BJ (cell line): ENCODE results near the gene PGLYRP4. TPM values are rescaled to one million over a fixed set of nuclear protein-coding genes. Genes with fewer than 3 reads are reported as not detected.

Experiments
- CTCF ChIA-PET: fragments of 350-600 bp; formaldehyde crosslinking; extraction: SDS; loops from one replicate; lab custom pipeline; 2021; ENCODE audit warnings: antibody characterized with exemption, inconsistent platforms; lab: Yijun Ruan, JAX
- POLR2A ChIA-PET: fragments of 300-600 bp; sonication (Branson Sonifier 250); formaldehyde crosslinking; extraction: SDS; loops from one replicate; lab custom pipeline; 2021; ENCODE audit warnings: antibody characterized with exemption; lab: Charles Lee
- DNase-seq: peaks from one replicate; pipeline ENCODE4 v3.0.0-alpha.2; 2011; ENCODE audit warnings: low read depth
- H3K27me3 ChIP-seq: 2 replicates; pipeline ENCODE4 v1.6.0; 2011; ENCODE audit warnings: low read length; ENCODE audit not compliant: control insufficient read depth, insufficient read depth
- H3K36me3 ChIP-seq: 2 replicates; pipeline ENCODE4 v1.5.1; 2011; ENCODE audit warnings: low read length; ENCODE audit not compliant: control insufficient read depth, insufficient read depth
- H3K4me3 ChIP-seq: 2 replicates; pipeline ENCODE4 v1.5.1; 2011; ENCODE audit warnings: low read depth, mild to moderate bottlenecking, control low read depth, low read length
- polyA plus RNA-seq: library from polyadenylated mRNA; depleted of rRNA; stranded (reverse); fragments of >200 nt; gene quantifications from 2 replicates; pipeline ENCODE4 v1.2.3, GENCODE V29; 2011
- TF ChIP-seq, protein P1 (sequence below): IDR thresholded peaks from 2 replicates; pipeline ENCODE4 v1.5.1; 2011; ENCODE audit warnings: low read depth, mild to moderate bottlenecking, control low read depth, inconsistent platforms, low read length, moderate library complexity; ENCODE audit not compliant: insufficient read depth

PGLYRP4 gene
- polyA plus RNA-seq, 1 experiment: not detected

DNA sequence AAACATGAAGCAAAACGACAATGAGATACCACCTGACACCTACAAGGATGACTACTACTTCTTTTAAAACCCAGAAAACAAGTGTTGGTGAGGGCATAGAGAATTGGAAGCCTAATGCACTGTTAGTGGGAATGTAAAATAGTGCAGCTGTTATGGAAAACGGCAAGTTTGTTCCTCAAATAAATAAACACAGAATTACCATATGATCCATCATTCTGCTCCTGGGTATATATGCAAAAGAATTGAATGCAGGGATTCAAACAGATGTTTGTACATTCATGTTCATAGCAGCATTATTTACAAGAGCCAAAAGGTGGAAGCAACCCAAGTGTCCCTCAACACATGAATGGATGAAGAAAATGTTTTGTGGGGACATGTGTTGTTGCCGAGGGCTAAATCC lies 43.6 kb upstream of the PGLYRP4 start:
- Histone ChIP-seq H3K4me3 (no peak overlapping the region), H3K36me3 (no peaks in the 10 kb centered on the region), H3K27me3 (no peaks in the 10 kb centered on the region)
- CTCF ChIA-PET: interaction anchor here (1.3 kb wide), 1 partner anchor 103 kb away, joined by 3 read pairs; no protein-coding TSS in a partner anchor
- POLR2A ChIA-PET: no interaction called here
- TF ChIP-seq, protein P1, sequence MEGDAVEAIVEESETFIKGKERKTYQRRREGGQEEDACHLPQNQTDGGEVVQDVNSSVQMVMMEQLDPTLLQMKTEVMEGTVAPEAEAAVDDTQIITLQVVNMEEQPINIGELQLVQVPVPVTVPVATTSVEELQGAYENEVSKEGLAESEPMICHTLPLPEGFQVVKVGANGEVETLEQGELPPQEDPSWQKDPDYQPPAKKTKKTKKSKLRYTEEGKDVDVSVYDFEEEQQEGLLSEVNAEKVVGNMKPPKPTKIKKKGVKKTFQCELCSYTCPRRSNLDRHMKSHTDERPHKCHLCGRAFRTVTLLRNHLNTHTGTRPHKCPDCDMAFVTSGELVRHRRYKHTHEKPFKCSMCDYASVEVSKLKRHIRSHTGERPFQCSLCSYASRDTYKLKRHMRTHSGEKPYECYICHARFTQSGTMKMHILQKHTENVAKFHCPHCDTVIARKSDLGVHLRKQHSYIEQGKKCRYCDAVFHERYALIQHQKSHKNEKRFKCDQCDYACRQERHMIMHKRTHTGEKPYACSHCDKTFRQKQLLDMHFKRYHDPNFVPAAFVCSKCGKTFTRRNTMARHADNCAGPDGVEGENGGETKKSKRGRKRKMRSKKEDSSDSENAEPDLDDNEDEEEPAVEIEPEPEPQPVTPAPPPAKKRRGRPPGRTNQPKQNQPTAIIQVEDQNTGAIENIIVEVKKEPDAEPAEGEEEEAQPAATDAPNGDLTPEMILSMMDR: no peak
- no peak for DNase-seq

DNA sequence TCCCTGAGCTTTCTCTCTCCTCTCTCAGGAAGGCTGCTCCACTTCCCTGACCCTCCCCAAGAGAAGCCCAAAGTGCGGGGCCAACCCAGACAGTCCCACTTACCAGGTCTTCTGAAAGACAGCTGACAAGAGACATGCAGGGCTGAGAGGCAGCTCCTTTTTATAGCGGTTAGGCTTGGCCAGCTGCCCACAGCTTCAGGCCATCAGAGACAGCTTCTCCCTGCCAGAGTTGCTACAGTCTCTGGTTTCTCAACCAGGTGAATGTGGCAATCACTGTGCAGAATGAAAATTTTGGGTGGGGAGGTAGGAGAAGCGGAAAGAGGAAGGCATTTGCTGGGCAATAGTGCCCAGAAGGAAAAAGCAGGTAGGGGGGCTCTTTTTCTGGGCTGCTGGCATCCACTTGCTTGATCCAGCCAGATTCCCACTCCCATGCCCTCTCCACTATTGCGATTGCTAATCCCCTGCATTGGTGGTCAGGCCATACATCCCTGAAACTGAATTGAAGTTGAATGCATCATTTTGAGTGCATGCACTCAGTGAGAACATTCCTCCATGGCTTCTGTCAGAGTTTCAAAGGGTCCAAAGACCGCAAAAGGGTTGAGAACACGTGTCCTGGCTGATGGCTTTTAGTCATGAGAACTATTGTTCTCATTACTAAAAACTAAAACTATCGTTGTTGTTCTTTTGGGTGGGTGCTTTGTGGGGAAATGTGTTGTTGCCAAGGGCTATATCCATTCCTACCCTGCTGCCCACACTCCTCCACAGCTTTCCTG lies 42.5 kb upstream of the PGLYRP4 start, which contains the start of gene S100A8:
TSS of gene S100A8 (minus strand) at position 136 of the 773 bp plus-strand sequence. CDS start 538 bp downstream, outside the sequence.
- Histone ChIP-seq H3K36me3 (no peaks in the 10 kb centered on the region), H3K27me3 (no peaks in the 10 kb centered on the region), H3K4me3 (no peak within 1 kb of the TSS)
- ChIA-PET POLR2A (no interaction called here), CTCF (interaction anchor here (1.1 kb wide), 1 partner anchor 8 kb away, joined by 4 read pairs; no protein-coding TSS in a partner anchor)
- no peak for DNase-seq
- TF ChIP-seq, protein P1: no peak

DNA sequence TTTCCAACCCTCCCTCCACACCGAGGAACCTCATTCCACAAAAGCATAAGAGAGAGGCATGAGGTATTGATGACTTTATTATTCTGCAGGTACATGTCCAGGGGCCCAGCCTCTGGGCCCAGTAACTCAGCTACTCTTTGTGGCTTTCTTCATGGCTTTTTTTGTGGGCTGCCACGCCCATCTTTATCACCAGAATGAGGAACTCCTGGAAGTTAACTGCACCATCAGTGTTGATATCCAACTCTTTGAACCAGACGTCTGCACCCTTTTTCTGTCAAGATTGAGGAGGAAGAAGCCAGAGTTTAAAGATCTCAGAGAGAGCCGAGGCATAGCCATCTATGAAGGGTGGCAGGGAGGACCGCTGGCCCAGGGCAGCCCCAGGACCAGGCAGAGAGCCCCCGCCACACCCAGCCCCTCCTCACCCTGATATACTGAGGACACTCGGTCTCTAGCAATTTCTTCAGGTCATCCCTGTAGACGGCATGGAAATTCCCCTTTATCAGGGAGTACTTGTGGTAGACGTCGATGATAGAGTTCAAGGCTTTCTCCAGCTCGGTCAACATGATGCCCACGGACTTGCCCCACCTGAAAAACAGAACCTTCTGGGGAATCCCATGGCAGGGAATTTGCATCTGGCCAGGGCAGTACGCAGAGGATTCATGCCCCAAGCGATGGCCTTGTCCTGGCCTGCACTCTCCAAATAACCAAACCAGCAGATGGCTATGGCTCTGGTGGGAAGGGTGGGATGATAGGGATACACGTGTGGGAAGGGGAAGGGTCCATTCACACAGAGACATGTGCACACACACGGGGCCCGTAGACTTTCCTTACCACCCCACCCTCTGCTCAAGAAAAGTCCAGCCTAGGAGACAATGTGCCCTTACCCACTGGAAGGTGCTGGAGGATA lies 41.6 kb upstream of the PGLYRP4 start:
- no peaks in the 10 kb centered on the region for H3K36me3 ChIP-seq
- no peaks in the 10 kb centered on the region for H3K27me3 ChIP-seq
- H3K4me3 ChIP-seq: no peak overlapping the region
- CTCF ChIA-PET: interaction anchor here (1.1 kb wide), 1 partner anchor 9 kb away, joined by 4 read pairs; no protein-coding TSS in a partner anchor
- no peak for DNase-seq
- TF ChIP-seq, protein P1: no peak
- POLR2A ChIA-PET: no interaction called here

DNA sequence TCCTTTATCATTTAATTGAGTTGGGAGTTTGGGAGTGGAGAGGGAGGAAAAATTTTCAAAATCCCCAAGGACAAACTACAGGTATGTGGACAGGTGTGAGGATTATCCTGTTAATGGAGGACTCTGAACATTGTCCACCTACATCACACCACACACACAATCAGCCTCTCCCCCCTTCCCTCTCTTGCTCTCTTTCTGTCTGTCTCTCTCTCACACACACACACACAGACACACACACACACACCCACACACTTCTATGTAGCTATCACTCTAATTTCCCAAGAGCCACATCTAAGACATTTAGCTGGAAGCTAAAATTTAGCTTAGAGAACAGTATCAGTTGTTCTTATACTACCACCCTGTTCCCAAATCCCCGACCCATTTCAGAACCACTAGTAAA lies 40.8 kb upstream of the PGLYRP4 start:
- POLR2A ChIA-PET: no interaction called here

More for the DNA sequence above, 40.8 kb upstream of the PGLYRP4 start:
- no peak for DNase-seq
- Histone ChIP-seq H3K4me3 (no peak overlapping the region), H3K36me3 (no peaks in the 10 kb centered on the region), H3K27me3 (no peaks in the 10 kb centered on the region)
- TF ChIP-seq, protein P1: no peak
- CTCF ChIA-PET: interaction anchor here (1.0 kb wide), 1 partner anchor 9 kb away, joined by 3 read pairs; no protein-coding TSS in a partner anchor
